OCI-M2 (cell line): ENCODE measurements around the gene CPNE4.
"Not testable (repeated sequence)": the region's sequence is repeated elsewhere in the genome, so short reads cannot be mapped to it uniquely, and the experiment has no call there.

Experiments used
- DNase-seq: peaks from one replicate; lab custom pipeline; 2025; ENCODE audit not compliant: unreplicated experiment; lab: John Stamatoyannopoulos, UW

CPNE4 gene

DNA sequence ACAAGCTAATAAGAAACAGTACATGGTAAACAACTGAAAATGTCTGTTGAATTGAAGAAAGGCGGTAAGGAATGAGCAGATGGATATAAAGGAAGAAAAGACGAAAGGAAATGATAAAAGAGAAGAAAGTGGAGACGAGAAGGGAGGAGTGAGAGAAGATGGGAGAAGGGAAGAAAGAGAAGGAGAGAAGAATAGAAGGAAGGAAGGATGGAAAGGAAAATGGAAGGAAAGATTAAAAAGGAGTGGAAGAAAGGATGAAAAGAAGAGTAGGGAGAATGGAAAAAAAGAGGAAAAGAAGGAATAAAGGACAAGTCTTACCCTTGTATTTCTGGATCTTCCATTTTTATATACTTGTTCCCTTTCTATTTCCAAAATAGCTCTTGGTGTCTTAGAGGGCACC lies 17.7 kb downstream of the CPNE4 start:
- no peak for DNase-seq

- DNase-seq, result no peak
Observed at GRCh38 chr3:132016061-132017041, 18.5 kb downstream of the CPNE4 start.

DNA sequence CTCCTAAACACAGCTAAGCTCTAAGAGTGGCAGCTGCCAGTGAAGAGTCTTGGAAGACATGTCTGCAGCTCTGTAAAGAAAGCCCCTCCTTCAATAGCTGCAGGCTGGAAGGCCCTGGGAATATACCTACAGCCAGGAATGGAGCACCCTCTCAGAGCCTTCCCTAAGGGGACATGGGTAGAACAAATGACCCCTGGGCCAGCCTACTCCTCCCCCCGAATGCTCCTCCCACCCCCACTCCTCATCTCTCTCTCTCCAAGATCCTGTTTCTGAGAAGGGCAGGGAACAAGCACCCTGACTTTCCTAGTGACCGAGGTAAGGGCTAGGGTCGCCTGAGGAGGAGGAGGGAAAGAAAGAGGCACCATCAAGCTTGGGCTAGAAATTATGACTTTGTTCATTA lies 20.7 kb downstream of the CPNE4 start:
- DNase-seq, result no peak

- DNase-seq, result no peak
Observed at GRCh38 chr3:132009241-132009640, 25.6 kb downstream of the CPNE4 start.

DNA sequence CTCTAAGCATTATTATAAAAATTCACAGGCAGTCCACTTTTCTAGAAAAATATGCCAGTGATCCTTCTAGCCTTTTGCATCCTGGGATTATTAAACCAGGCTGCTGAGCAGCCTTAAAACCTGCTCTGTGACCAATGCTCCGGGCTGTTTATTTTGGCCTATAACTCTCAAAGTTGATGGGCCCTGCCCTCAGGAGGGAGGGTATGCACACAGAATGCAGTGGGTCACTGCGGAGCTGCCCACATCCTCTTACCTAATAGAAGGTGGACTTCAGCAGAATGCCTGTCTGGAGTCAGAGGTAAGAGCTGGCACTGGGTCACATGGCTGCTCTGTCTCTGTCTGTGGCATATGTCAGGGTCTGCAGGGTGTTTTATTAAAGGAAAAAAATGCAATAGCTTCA lies 26.0 kb downstream of the CPNE4 start:
- DNase-seq, result no peak

DNA sequence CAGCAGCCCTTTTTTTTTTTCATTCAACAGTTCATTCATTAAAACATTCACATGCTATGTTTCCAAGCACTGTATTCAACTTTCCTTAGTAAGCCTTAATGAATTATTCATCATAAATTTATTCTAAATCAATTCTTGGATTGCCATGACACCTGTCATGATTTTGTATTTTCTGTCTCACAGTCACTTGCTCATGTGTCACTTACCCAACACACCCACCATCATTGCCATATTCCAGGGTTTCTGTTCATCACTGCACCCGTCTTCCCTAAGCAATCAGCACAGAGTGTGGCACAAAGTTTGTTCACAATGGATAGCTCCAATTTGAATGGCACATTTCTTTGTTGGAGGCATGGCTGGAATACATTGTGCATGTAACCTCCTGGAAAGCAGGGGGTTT lies 27.2 kb downstream of the CPNE4 start:
- DNase-seq, result no peak

DNA sequence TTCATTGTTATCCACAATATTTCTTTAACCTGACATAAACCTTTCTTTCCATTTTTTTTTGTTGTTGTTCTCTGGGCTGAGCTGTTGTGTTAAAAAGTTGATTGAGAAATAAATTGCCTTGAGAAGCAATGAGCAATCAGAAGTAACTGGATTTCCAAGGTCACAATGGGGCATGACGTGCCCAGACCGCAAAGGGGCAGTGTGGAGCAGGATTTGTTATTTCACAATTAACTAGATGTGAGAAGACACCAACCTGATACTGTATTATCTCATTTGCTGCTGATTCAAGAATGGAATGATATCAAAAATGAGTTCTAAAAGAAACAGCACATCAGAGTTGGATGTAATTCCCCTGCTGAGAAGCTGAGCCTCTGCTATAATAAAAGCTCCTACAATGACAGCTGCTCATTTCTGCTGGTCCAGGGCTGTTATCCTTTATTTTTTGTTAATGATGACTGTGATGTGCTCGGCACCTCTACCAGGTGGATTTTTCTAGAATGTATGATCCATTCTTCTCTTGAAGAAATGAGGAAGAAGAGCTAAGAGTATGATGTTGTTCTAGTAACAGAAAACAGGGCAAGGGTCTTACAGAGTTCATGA lies 28.1 kb downstream of the CPNE4 start:
- no peak for DNase-seq

- DNase-seq, result no peak
Observed at GRCh38 chr3:132004571-132004970, 30.2 kb downstream of the CPNE4 start.

DNA sequence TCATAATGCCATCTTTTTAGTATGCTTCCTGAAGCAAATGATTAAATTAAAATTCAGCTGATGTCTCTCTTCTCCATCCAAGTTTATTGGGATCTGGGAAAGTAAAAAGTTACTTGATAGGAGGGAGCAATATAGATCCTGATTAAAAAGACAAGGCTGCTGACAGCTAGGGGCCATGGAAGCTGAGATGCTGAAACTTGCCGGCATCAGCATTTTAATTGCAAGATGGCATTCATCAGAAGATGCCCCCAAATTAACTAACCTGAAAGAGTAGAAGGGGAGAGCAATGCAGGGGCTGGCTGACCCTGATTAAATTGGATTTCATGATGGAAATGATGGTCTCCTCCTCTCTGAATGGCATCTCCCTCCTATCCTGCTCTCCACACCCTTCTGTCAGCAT lies 31.1 kb downstream of the CPNE4 start:
- DNase-seq, result no peak

GRCh38 chr3:132001999-132002398 lies 32.8 kb downstream of the CPNE4 start:
- no peak for DNase-seq

GRCh38 chr3:132001036-132001435 lies 33.8 kb downstream of the CPNE4 start:
- DNase-seq, result no peak

DNA sequence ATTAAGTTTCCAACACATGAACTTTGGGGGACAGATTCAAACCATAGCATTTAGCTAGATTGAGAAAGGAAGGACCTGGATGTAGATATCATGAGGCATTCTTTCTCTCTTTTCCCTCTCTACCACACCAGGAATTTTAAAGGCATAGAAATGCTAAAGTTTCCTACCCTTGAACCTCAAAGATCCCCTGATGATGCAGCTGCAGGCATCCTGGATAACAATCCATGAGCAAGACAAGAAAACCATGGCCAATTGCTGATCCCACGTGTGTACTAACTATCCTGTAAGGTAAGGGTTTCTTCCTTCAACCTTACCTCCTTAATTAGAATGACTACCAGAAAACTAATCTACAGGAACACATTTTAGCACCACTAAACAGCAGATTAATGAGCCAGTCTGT lies 36.8 kb downstream of the CPNE4 start:
- no peak for DNase-seq

- DNase-seq, result no peak
Observed at GRCh38 chr3:131995891-131996290, 38.9 kb downstream of the CPNE4 start.

DNA sequence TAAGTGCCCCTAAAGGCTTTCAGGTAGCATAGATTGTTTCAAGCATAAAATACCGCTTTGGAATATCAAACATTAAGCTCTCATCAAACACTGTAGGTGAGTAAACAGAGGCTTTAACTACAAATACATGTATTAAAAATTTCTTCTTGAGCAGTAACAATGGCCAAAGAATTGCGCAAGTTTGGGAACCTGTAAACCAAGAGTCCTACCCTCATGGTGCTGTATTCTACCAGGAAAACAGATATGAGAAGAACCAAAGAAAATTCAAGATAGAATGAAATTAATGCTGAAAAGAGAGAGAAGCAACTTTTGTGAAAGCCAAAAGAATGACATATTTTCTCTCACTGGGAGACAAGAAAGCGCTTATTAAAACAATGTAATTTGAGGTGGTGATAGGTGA lies 45.5 kb downstream of the CPNE4 start:
- no peak for DNase-seq

DNA sequence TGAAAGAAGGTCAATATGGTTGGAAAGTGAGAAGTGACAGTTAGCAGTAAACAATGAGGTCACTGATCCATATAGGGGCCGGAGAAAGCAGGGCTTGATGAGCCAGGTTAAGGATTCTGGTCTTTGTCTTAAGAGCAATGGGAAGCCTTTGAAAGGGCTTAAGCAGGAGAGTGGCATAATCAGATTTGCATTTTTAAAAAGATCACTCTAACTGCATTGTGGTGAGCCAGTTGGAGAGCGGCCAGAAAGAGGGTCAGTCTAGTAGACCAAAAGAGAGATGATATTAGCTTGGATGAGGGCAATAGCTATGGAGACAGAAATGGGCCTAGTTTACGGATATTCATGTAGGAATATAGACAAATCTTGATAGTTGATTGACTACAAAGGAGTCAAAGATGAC lies 46.6 kb downstream of the CPNE4 start:
- no peak for DNase-seq

- no peak for DNase-seq
Observed at GRCh38 chr3:131983689-131984088, 51.1 kb downstream of the CPNE4 start.

GRCh38 chr3:131981323-131981722 lies 53.5 kb downstream of the CPNE4 start:
- no peak for DNase-seq

- no peak for DNase-seq
Observed at GRCh38 chr3:131976448-131976847, 58.4 kb downstream of the CPNE4 start.

DNA sequence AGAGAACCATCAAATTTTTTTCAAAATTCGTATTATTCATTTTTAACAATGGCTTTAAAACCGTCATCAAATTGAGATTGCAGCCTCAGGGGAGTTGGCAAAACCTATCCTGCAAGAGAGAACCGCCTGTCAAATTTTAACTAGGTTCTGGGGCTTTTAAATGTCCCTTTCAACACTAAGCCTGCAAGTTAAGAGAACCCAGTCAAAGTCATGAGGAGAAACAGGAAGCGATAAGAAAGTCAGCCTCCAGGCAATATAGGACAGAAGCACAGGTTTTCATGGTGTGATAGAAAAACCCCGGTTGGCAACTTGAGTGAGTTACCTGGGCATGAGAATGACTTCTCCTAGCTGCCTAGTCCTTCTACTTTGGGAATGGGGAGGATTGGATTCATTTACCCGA lies 59.8 kb downstream of the CPNE4 start:
- no peak for DNase-seq

DNA sequence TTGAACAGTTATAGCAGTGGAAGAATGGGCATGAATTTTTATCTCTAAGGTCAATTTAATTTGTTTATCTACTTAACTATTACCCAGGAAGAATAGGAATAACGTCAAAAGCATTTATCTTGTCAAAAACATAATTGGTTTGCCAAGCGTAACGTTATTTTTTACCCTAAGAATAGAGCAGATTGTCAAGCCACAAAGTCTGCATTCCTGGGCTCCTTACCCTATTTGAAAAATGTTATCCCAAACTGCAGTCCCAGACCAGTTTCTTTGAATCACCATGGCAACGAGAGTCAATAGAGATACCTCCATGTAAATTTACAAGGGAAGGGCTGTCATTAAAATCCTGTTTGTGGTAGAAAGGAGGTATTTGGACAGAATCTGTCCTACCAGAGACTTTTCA lies 61.1 kb downstream of the CPNE4 start:
- no peak for DNase-seq

DNA sequence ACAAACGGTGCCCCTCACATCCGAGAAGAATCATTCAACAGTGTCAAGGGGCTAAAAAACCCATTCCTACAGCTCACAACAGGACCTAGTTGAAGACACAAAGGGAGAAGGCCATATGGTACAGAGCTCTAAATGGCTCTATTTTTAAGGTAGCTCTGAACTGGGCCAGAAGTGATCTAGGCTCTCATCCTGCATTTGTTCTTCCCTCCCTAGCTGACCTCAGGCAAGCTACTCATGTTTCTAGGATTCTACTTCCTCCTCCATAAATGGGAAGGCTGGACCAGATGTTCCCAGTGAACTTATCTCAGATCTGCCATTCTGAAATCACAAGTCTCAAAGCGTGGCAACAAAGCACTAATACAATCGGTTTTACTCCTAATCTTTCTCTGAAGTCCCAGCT lies 62.3 kb downstream of the CPNE4 start:
- no peak for DNase-seq

GRCh38 chr3:131972091-131972490 lies 62.7 kb downstream of the CPNE4 start:
- no peak for DNase-seq

- not testable (repeated sequence) for DNase-seq
Observed at GRCh38 chr3:131963442-131963841, 71.4 kb downstream of the CPNE4 start.
